GM18520 (cell line): ENCODE data around the gene SPDYE18.
"Not testable (repeated sequence)": the region's sequence is repeated elsewhere in the genome, so short reads cannot be mapped to it uniquely, and the experiment has no call there.

ENCODE experiments used
- ATAC-seq: cut with Tn5 transposase; IDR thresholded peaks from one replicate; pipeline ENCODE4 v1.9.1; 2021; ENCODE audit not compliant: unreplicated experiment

Gene SPDYE18

GRCh38 chr7:77006127-77007110 is 55.9 kb downstream of the SPDYE18 start:
- not testable (repeated sequence) for ATAC-seq

DNA sequence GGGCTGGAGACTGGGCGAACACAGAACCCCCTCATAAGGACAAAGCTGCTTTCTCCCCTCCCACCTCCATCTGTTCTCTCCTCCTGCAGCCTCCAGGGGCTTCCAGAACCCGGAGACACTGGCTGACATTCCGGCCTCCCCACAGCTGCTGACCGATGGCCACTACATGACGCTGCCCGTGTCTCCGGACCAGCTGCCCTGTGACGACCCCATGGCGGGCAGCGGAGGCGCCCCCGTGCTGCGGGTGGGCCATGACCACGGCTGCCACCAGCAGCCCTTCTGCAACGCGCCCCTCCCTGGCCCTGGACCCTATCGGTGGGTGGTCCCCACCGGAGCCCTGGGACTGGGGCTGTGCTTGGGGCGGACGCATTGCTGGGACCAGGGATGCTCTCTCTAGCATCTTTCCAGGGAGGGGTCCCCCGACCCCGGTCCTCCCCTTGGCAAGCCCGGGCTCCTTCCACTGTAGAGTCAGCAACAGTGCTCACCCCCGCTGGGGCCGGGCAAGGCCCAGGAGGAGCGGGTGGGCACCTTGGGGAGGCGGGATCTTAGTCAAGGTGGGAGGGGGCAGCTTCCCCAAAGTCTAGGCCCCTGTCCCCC is 56.8 kb downstream of the SPDYE18 start:
- ATAC-seq: not testable (repeated sequence)

- not testable (repeated sequence) for ATAC-seq
These were observed 58.2 kb downstream of the SPDYE18 start for GRCh38 chr7:77004151-77004550.

DNA sequence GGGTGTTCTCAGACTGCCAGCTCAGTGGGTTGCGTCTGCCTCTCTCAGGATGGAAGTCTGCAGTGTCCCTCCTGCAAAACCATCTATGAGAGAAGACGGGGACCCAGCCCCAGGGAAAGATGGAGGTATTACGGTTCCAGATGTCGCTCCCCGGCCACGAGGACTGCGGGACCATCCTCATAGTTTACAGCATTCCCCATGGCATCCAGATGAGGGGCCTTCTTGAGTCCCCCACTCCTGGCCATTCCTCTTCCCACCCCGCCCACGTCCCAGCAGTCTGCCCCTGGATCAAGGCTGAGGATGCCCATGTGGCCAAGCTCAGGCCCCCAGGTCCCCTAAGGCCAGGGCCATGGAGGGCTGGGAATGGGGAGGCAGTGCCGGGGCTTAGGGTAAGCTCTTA is 59.1 kb downstream of the SPDYE18 start:
- not testable (repeated sequence) for ATAC-seq

GRCh38 chr7:77002678-77003233 is 59.6 kb downstream of the SPDYE18 start:
- not testable (repeated sequence) for ATAC-seq

DNA sequence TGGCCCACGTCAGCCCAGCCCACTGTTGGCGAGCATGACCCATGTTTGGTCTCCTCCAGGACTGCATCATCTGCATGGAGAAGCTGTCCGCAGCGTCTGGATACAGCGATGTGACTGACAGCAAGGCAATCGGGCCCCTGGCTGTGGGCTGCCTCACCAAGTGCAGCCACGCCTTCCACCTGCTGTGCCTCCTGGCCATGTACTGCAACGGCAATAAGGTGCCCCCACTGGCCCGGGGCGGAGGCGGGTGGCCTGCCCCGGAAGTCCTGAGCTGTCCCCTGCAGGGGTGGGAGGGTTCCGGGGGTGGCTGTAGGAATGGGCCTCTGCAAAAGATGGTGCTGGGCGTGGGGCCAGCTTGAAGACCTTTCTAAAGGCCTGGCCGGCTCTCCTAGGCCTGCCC is 60.3 kb downstream of the SPDYE18 start:
- ATAC-seq: not testable (repeated sequence)
